Cardiac muscle cell (in vitro differentiated cells and primary cell): ENCODE results near the gene MYOG. TPM values are rescaled to one million over a fixed set of nuclear protein-coding genes. Genes with fewer than 3 reads are reported as not detected.

Source experiments
- DNase-seq, 2 donors: peaks; one replicate each; pipeline versions ENCODE4 v3.0.0 to v3.0.0-alpha.2; 2010 to 2017; ENCODE audit warnings: low read depth in 1 of 2, low spot score in 1 of 2
- H3K27ac ChIP-seq: fragments of 200-600 bp; sonication (generic); 2 replicates; pipeline ENCODE4 v1.5.1; 2016
- H3K27me3 ChIP-seq: fragments of 200-600 bp; sonication (generic); 2 replicates; pipeline ENCODE4 v1.6.0; 2016; ENCODE audit warnings: control low read depth
- H3K36me3 ChIP-seq: fragments of 200-600 bp; sonication (generic); 2 replicates; pipeline ENCODE4 v1.5.1; 2016; ENCODE audit warnings: control low read depth
- H3K4me1 ChIP-seq: fragments of 200-600 bp; sonication (generic); 2 replicates; pipeline ENCODE4 v1.8.1; 2017; ENCODE audit warnings: low read depth, mild to moderate bottlenecking, mixed run types
- H3K4me3 ChIP-seq: fragments of 200-600 bp; sonication (generic); 2 replicates; pipeline ENCODE4 v1.5.1; 2016; ENCODE audit warnings: mild to moderate bottlenecking
- H3K9me3 ChIP-seq: fragments of 200-600 bp; sonication (generic); 2 replicates; pipeline ENCODE4 v1.5.1; 2017; ENCODE audit warnings: low read depth, mild to moderate bottlenecking, control low read depth
- CTCF ChIP-seq: IDR thresholded peaks from 2 replicates; pipeline ENCODE4 v1.5.1; 2012; ENCODE audit warnings: low read depth, mild to moderate bottlenecking, low read length
- polyA plus RNA-seq: library from polyadenylated mRNA; unstranded; fragments of >200 nt; fragmentation: Nextera tagmentation; extraction: Ambion mirVana; gene quantifications from 2 replicates; pipeline ENCODE4 v1.2.1, GENCODE V29; 2016
- total RNA-seq: library from RNA; depleted of rRNA; stranded (reverse); fragments of >200 nt; gene quantifications from 2 replicates; pipeline ENCODE4 v1.2.3, GENCODE V29; 2016

Gene MYOG
- total and polyA plus RNA-seq, 2 experiments from 2014 or later, result 0.18 TPM; not detected in 1

GRCh38 chr1:203100516-203100869 is 14.7 kb upstream of the MYOG start:
- Histone ChIP-seq H3K27me3 (no peaks in the 10 kb centered on the region), H3K4me1 (no peaks in the 10 kb centered on the region), H3K27ac (no peak overlapping the region), H3K9me3 (no peaks in the 10 kb centered on the region), H3K4me3 (no peak overlapping the region), H3K36me3 (no peaks in the 10 kb centered on the region)
- no peak for DNase-seq
- no peak for TF ChIP-seq CTCF

GRCh38 chr1:203099805-203100515 is 14.1 kb upstream of the MYOG start:
- Histone ChIP-seq H3K9me3 (no peaks in the 10 kb centered on the region), H3K4me3 (no peak overlapping the region), H3K4me1 (no peaks in the 10 kb centered on the region), H3K27ac (no peak overlapping the region), H3K36me3 (no peaks in the 10 kb centered on the region), H3K27me3 (no peaks in the 10 kb centered on the region)
- TF ChIP-seq CTCF, result no peak
- DNase-seq, result no peak

GRCh38 chr1:203098914-203099520 is 13.2 kb upstream of the MYOG start:
- no peak overlapping the region for H3K4me3 ChIP-seq
- no peaks in the 10 kb centered on the region for H3K9me3 ChIP-seq
- H3K36me3 ChIP-seq, result no peaks in the 10 kb centered on the region
- no peak overlapping the region for H3K27ac ChIP-seq
- no peak for DNase-seq
- no peaks in the 10 kb centered on the region for H3K27me3 ChIP-seq
- no peaks in the 10 kb centered on the region for H3K4me1 ChIP-seq
- TF ChIP-seq CTCF, result no peak

GRCh38 chr1:203098445-203098844 is 12.6 kb upstream of the MYOG start:
- no peak for DNase-seq
- H3K36me3 ChIP-seq, result no peaks in the 10 kb centered on the region
- no peaks in the 10 kb centered on the region for H3K27me3 ChIP-seq
- no peak for TF ChIP-seq CTCF
- H3K4me1 ChIP-seq, result no peaks in the 10 kb centered on the region
- H3K4me3 ChIP-seq, result no peak overlapping the region
- no peaks in the 10 kb centered on the region for H3K9me3 ChIP-seq
- no peak overlapping the region for H3K27ac ChIP-seq

- Histone ChIP-seq H3K27me3 (no peaks in the 10 kb centered on the region), H3K4me1 (no peaks in the 10 kb centered on the region), H3K4me3 (no peak overlapping the region), H3K27ac (no peak overlapping the region), H3K9me3 (no peaks in the 10 kb centered on the region), H3K36me3 (no peaks in the 10 kb centered on the region)
- DNase-seq, result no peak
- TF ChIP-seq CTCF, result no peak
Observed at GRCh38 chr1:203097001-203097400, 11.2 kb upstream of the MYOG start.
